Bone marrow (tissue), 2 donors: ENCODE data around the gene NPR2.

Source experiments
- DNase-seq, 2 donors: peaks; one replicate each; lab custom pipeline; 2025; lab: John Stamatoyannopoulos, UW

NPR2 gene

GRCh38 chr9:35791297-35791921, at the start of gene NPR2:
Gene NPR2, plus strand, starts transcription at chr9:35791591. Its CDS starts 818 bp downstream, at chr9:35792409.
- no peak for DNase-seq

DNA sequence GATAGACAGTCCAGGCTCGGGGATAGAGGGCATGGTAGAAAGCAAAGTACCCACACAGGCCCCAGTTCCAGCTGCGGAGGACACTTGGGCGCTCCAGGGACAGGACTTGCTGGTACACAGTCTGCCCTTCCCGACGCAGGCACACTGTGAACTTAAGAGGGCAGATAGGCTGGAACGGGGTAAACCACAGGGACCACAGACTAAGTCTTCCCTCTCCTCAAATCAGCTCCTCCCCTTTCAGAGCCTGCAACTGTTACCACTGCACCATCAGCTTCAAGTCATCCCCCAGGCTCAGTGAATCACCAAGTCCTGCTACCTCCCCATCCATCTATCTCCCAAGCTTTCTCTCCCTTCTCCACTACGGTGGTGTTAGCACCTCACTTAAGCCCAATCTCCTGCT, 49.7 kb upstream of the NPR2 start:
- DNase-seq: no peak

GRCh38 chr9:35743452-35743851, 47.9 kb upstream of the NPR2 start:
- DNase-seq: no peak

- DNase-seq: no peak
These were observed 47.4 kb upstream of the NPR2 start for GRCh38 chr9:35743880-35744518.

DNA sequence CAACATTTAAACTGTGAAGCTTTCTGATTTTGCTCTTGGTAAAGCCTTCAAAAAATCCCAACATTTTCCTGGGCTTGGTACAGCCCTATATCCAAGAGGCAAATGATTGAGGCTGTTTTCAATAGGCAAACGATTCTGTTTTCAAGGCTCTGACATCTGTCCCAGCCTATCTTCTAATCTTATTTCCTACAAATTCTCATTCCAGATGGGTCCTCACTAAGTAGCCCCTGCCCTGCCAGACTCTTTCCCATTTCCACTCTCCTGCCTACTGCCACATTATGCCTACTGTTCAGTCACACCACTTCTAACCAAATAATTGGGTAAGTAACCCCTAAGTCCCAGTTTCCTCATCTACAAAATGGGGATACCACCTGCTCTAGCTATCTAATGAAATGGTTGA, 45.8 kb upstream of the NPR2 start:
- no peak for DNase-seq

- DNase-seq: no peak
These were observed 44.8 kb upstream of the NPR2 start for GRCh38 chr9:35746583-35746982.

- DNase-seq: no peak
These were observed 43.0 kb upstream of the NPR2 start for GRCh38 chr9:35748242-35748857.

- DNase-seq: peak in 1 of 2 donors; percentile 81
These were observed 42.4 kb upstream of the NPR2 start, which contains the start of the genes GBA2 and RGP1 for GRCh38 chr9:35748858-35749514. Gene GBA2, minus strand, starts transcription at chr9:35749228. Its CDS starts 524 bp downstream, at chr9:35748704. Gene RGP1, plus strand, starts transcription at chr9:35749287. Its CDS starts 469 bp downstream, at chr9:35749756.

GRCh38 chr9:35749515-35750255, 41.7 kb upstream of the NPR2 start:
- DNase-seq: no peak

DNA sequence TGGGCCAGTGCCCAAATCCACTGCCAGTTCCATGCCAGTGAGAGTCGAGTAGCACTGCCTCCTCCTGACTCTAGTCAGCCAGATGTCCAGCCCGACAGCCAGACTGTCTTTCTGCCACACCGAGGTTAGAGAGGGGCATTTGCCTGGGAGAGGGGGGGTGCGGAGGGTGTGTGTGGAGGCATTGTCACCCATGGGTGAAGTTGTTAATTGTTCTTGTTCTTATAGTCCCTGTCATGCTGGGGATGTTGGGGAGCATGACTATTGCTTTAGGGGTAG, 41.2 kb upstream of the NPR2 start:
- DNase-seq: no peak

- DNase-seq: no peak
These were observed 37.9 kb upstream of the NPR2 start for GRCh38 chr9:35753466-35753865.

- no peak for DNase-seq
These were observed 37.1 kb upstream of the NPR2 start, which contains the start of gene MSMP for GRCh38 chr9:35754264-35754663. Gene MSMP, minus strand, starts transcription at chr9:35754276. Its CDS starts 147 bp downstream, at chr9:35754129.

DNA sequence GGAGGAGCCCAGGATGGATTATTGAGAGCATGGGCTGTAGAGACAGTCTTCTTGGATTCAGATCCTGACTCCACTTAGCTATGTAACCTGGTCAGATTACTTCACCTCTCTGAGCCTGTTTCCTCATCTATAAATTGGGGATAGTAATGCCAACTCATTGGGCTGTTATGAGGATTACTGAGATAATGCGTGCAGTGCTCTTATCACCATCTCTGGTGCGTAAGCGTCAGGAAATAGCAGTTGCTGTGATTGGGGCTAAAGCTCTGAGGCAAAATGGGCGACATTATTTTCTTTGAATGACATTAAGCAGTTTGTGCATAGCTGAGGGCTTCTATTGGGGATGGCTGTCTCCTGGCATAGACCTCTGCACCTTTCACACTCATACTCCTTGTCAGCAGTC, 36.3 kb upstream of the NPR2 start:
- DNase-seq: no peak

DNA sequence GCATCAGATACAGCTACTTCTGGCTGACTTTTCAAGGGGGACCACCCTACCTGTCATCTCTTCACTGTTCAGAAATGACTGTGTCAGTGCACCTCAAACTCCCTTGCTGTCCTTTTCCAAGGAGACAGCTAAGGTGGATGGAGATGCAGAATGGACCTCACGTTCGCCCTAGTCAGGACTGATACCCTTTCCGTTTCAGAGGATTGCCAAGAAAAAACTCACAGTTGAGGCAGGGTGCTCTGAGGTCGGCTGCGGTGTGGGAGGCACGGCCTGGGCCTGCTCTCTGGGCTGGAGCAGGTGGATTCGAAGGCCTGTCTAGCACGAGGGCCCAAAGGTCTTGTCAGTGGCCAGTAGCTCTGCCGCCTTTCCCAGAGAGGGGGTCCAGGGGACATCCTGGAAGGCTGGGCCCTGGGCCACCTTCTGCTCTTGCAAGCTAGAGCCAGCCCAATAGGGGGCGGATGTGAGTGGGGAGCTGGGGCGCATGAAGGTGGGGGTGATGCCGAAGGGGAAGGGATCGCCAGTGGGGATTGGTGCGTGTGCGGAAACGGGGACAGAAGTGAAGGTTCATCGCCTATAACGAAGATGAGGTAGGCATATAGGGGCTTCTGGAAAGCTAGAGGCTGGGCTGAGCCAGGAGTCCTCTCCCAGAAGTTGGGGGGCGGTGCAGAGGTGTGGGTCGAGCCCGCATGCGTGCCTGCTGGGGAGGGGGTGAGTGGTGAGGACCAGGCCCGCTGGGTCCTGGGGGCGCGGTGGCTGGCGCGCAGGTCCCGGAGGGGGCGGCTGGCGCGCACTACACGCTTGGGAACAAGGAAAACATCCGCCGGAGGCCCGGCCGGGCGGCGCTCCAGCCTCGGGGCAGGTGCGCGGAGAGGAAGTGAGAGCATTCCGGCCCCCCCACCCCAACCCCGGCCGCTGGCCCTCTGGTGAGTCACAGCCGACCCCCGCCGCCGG, 34.8 kb upstream of the NPR2 start:
- peak; percentile 18 to 23 for DNase-seq

- DNase-seq: no peak
These were observed 34.0 kb upstream of the NPR2 start for GRCh38 chr9:35757226-35757891.

GRCh38 chr9:35757892-35758275, 33.5 kb upstream of the NPR2 start:
- no peak for DNase-seq

GRCh38 chr9:35758475-35759050, 32.8 kb upstream of the NPR2 start:
- DNase-seq: no peak

DNA sequence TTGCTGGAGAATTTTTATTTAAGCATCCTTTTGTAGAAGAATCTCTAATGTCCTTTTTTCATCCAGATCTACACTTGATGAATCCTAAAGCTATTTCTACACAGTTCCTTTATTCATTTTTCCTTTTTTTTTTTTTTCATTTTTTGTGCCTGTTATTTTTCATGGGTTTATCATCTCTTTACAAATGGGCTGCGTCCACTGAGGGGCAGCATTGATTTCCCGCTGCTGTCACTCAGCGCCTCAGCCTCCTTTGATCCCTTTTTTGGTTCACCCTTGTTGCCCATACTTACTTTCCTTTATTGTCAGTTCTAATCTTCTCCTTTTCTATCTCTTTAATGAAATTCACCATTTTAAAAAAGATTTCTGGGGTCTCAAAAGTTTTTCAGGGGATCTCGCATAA, 31.6 kb upstream of the NPR2 start:
- DNase-seq: no peak

- no peak for DNase-seq
These were observed 30.7 kb upstream of the NPR2 start for GRCh38 chr9:35760651-35761050.

DNA sequence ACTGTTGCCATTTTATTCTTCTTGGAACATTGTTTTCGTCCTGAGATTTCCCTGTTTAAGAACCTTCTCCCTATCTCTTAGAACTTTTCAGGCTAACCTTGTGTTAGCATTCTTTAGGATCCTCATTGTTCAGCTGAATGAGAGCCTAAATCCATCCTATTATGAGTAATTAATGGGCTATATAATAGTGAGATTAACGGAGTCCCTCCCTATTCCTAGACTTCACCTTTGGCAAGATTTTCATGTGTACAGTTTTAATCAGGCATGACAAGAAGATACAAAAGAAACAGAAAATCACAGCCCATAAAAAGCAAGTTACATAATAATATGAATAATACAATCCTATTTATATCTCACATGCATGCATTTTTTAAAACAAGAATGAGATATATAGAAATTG, 28.2 kb upstream of the NPR2 start:
- no peak for DNase-seq
